Ishikawa (cell line): ENCODE results near the gene LPAR5.
A peak's percentile ranks its signal among the peaks of the same experiment; 100 is the strongest.

Experiments
- CEBPB ChIP-seq: IDR thresholded peaks from 2 replicates; pipeline ENCODE4 v1.6.1; 2012
- CREB1 ChIP-seq: IDR thresholded peaks from 2 replicates; pipeline ENCODE4 v1.6.1; 2012; ENCODE audit warnings: low read depth
- EGR1 ChIP-seq: IDR thresholded peaks from 2 replicates; pipeline ENCODE4 v1.6.1; 2012
- EP300 ChIP-seq: IDR thresholded peaks from 2 replicates; pipeline ENCODE4 v1.6.1; 2012; ENCODE audit warnings: borderline replicate concordance
- FOXM1 ChIP-seq: IDR thresholded peaks from 2 replicates; pipeline ENCODE4 v1.6.1; 2012; ENCODE audit warnings: low read depth, borderline replicate concordance
- NFIC ChIP-seq: IDR thresholded peaks from 2 replicates; pipeline ENCODE4 v1.6.1; 2012
- RAD21 ChIP-seq: IDR thresholded peaks from 2 replicates; pipeline ENCODE4 v1.6.1; 2012; ENCODE audit warnings: low read depth
- TAF1 ChIP-seq: IDR thresholded peaks from 2 replicates; pipeline ENCODE4 v1.6.1; 2012; ENCODE audit warnings: low read depth, mild to moderate bottlenecking
- TCF12 ChIP-seq: IDR thresholded peaks from 2 replicates; pipeline ENCODE4 v1.6.1; 2012; ENCODE audit warnings: low read depth
- TEAD4 ChIP-seq: IDR thresholded peaks from 2 replicates; pipeline ENCODE4 v1.6.1; 2012
- YY1 ChIP-seq: IDR thresholded peaks from 2 replicates; pipeline ENCODE4 v1.6.1; 2012; ENCODE audit warnings: low read depth
- ZBTB7A ChIP-seq: IDR thresholded peaks from 2 replicates; pipeline ENCODE4 v1.6.1; 2012; ENCODE audit warnings: low read depth
- TF ChIP-seq, protein P1 (sequence below): IDR thresholded peaks from 2 replicates; pipeline ENCODE4 v1.6.1; 2012
- TF ChIP-seq, protein P2 (sequence below): IDR thresholded peaks from 2 replicates; pipeline ENCODE4 v1.6.1; 2012
- TF ChIP-seq, protein P3 (sequence below): IDR thresholded peaks from 2 replicates; pipeline ENCODE4 v1.6.1; 2012; ENCODE audit warnings: low read depth, mild to moderate bottlenecking

Gene LPAR5

DNA sequence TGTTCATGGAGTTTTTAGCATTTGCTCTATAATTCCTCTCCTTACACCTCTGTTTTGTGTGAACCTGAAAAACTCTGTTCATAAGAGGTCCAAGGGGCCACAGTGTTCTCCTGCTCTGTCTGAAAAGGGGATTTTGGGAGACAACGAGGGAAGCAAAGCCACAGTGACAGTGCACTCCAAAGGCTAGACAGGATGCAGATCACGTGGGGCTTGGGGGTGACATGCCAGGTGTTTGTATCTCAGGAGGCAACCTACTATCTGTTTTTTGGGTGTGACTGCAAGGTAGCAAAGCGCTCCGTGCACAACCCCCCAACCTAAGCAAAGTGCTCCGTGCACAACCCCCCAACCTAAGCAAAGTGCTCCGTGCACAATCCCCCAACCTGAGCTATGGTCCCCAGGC, 23.5 kb downstream of the LPAR5 start:
- TF ChIP-seq EP300 (no peak), TAF1 (no peak), ZBTB7A (no peak; the same call in 1 of the 2 replicates)
- TF ChIP-seq, protein P1, sequence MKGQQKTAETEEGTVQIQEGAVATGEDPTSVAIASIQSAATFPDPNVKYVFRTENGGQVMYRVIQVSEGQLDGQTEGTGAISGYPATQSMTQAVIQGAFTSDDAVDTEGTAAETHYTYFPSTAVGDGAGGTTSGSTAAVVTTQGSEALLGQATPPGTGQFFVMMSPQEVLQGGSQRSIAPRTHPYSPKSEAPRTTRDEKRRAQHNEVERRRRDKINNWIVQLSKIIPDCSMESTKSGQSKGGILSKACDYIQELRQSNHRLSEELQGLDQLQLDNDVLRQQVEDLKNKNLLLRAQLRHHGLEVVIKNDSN: peak; percentile 33; the same call in 1 of the 2 replicates

DNA sequence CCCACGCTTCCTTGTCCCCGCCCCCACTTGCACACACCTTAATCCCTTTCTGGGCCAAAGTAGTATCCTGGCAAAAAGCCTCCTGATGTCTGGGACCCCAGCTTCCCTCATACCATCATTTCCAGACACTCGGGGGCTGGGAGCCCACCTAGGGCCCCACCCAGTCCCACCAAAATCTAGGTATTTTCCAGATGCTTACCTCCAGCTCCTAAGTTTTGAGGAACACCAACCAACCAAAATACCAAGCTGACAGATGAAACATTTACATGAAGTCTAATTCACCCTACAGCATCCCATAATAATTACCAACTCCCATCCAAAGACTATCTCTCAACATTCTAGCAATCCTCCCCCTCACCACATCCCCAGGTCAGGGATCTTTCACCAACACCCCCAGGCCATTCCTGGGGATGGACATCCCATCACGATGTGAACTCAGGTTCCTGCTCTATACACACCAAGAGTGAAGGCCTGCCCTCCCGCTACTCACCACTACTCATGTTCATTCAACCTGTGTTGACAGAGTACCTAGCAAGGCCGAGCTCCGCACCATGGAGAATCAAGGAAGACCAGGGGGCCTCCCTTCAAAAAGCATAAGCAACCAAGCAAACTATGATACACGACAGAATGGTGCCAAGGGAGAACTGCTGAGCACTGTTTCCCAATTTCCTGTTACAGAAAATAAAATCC, 27.0 kb downstream of the LPAR5 start:
- TF ChIP-seq TAF1 (no peak), YY1 (no peak), CREB1 (no peak), TCF12 (no peak), ZBTB7A (no peak), CEBPB (no peak), FOXM1 (no peak)
- TF ChIP-seq, protein P2, sequence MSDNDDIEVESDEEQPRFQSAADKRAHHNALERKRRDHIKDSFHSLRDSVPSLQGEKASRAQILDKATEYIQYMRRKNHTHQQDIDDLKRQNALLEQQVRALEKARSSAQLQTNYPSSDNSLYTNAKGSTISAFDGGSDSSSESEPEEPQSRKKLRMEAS: peak; percentile 12; the same call in 1 of the 2 replicates

DNA sequence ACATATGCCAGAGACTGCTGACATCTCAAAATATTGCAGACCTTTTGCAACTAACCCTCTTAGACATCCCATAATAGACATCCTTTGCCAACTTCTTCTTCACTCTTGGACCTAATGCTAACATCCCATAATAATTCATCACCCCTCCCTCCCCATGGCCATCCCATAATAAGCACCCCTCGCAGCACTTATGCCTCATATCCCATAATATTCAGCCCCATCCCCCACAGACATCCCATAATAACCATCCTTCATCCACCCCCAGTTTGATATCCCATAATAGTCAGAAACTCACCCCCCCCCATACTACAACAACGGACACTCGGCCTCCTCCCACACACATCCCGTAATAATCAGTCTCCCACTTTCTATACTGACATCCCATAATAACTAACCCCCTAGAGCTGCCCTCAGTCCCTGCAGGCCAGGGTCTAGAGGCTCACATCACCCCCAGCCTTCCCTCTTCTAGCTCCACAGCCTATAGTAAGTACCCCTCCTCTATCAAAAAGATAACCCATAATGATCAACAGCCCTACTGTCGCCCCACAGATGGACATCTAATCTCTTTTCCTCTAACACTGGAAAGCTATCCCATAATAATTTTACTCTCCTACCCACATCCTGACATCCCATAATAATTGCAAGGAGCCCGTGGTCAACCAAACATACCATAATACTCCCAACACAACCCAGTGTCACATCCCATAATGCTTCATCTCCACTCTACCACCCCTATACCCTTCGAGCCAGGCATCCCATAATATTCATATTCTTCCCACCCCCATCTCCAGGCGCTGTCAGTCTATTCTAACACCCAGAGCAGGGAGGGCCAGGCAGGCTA, 27.8 kb downstream of the LPAR5 start:
- TF ChIP-seq, protein P2: peak; percentile 28; the same call in 1 of the 2 replicates
- TF ChIP-seq EGR1: peak; percentile 76
- no peak for TF ChIP-seq TEAD4
- no peak for TF ChIP-seq CREB1
- no peak for TF ChIP-seq TCF12
- TF ChIP-seq, protein P1: no peak; the same call in 1 of the 2 replicates

DNA sequence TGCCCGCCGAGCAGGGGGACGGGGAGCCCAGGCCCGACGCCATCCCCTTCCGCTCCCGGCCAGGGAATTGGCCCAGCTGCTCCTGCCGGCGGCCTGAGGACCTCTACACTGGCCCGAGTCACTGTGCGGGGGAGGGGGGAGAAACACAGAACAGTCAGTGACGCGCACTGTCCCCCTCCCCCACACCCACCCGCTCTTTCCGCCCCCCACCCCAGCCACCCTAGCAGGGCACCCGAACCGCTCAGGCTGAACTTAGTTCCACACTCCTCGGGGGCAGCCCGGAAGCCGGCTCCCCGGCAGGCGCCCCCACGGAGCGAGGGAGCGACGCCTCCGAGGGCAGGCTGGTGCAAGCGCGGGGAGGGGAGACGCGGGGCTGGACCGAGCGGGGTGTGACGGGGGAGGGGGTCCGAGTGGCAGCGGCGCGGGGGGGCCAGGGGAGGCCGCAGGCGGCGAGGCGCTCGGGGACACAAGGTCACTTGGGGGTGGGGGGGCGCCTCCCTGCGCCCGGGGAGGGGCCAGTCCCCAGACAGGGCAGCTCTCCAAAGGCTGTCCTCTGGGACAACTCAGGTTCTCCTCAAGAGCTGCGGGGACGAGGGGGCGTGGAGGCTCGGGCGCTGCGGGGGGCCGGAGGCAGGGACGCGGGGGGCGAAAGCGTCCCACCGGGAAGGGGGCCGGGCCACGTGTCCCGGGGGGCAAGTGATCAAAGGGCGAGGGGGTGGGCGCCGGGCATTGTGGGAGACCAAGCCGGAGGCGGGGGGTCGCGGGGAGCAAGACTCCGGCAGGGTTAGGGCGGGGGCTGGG, 29.2 kb downstream of the LPAR5 start:
- no peak for TF ChIP-seq NFIC
- TF ChIP-seq, protein P3, sequence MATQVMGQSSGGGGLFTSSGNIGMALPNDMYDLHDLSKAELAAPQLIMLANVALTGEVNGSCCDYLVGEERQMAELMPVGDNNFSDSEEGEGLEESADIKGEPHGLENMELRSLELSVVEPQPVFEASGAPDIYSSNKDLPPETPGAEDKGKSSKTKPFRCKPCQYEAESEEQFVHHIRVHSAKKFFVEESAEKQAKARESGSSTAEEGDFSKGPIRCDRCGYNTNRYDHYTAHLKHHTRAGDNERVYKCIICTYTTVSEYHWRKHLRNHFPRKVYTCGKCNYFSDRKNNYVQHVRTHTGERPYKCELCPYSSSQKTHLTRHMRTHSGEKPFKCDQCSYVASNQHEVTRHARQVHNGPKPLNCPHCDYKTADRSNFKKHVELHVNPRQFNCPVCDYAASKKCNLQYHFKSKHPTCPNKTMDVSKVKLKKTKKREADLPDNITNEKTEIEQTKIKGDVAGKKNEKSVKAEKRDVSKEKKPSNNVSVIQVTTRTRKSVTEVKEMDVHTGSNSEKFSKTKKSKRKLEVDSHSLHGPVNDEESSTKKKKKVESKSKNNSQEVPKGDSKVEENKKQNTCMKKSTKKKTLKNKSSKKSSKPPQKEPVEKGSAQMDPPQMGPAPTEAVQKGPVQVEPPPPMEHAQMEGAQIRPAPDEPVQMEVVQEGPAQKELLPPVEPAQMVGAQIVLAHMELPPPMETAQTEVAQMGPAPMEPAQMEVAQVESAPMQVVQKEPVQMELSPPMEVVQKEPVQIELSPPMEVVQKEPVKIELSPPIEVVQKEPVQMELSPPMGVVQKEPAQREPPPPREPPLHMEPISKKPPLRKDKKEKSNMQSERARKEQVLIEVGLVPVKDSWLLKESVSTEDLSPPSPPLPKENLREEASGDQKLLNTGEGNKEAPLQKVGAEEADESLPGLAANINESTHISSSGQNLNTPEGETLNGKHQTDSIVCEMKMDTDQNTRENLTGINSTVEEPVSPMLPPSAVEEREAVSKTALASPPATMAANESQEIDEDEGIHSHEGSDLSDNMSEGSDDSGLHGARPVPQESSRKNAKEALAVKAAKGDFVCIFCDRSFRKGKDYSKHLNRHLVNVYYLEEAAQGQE: no peak
- TF ChIP-seq, protein P1: peak; percentile 35; the same call in 1 of the 2 replicates
- TF ChIP-seq CEBPB: no peak
- no peak for TF ChIP-seq TEAD4
- TF ChIP-seq TAF1: no peak
- TF ChIP-seq CREB1: no peak
- no peak for TF ChIP-seq EGR1
- no peak for TF ChIP-seq TCF12
- TF ChIP-seq, protein P2: peak; percentile 30
- TF ChIP-seq EP300: no peak
- no peak for TF ChIP-seq RAD21
- TF ChIP-seq YY1: no peak
- TF ChIP-seq ZBTB7A: peak; percentile 56
- TF ChIP-seq FOXM1: no peak

DNA sequence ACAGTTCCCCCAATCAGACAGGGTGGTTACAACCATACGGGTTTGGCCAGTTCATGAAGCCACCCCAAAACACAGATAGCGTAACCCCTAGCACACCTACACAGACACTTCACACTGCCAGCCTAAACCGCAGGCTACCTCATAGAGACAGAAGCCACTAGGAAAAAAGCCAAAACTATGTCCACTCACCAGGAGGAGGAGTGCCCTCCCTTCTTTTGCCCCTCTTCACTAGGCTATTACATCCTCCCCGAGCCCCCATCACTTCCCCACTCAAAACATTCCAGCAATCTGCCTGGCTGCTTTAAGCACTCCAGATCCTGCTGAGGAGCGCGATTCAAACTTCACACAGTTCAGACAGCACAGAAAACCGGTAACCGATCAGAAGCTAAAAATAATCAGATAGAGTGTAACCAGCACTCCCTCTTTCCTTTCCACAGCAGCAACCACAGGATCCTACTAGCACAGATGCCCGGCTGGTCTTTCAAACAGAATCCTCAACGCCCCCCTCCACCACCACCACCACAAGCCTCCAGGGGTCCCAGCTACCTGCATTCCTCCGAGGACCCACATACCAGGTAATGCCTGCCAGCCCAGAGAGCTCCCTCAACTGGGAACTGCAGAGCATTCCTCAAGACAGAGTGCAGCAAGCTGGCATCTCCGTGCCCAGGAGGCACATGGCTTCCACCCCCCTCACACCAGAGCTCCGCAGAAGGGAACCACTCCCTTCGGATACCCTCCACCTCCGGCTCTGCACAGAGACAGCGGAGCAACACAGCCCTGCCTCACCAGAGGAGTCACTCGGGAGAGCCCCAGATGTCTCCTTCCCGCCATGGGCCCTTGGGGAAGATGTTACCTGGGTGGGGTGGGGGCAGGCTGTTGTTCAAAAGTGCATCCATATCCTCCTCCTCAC, 30.1 kb downstream of the LPAR5 start:
- TF ChIP-seq FOXM1 (no peak), ZBTB7A (no peak), NFIC (no peak), TAF1 (no peak), YY1 (0 out of 2 replicates have a peak, but pooled peaks have one; percentile 31), TCF12 (no peak), RAD21 (no peak), EP300 (no peak), CEBPB (no peak), TEAD4 (0 out of 2 replicates have a peak, but pooled peaks have one; percentile 17), EGR1 (no peak), CREB1 (no peak)
- TF ChIP-seq, protein P1: no peak
- TF ChIP-seq, protein P2: peak; percentile 21
- TF ChIP-seq, protein P3: no peak
